HL-60 (cell line): ENCODE data around the gene MAP1A.

Experiments
- POLR2AphosphoS5 ChIP-seq: IDR thresholded peaks from 2 replicates; pipeline ENCODE4 v1.6.1; 2012; ENCODE audit warnings: low read depth
- SPI1 ChIP-seq: IDR thresholded peaks from 2 replicates; pipeline ENCODE4 v1.6.1; 2012; ENCODE audit warnings: low read depth, mild to moderate bottlenecking, borderline replicate concordance
- TF ChIP-seq, protein P1 (sequence below): IDR thresholded peaks from one replicate; pipeline ENCODE4 v1.5.1; 2011; ENCODE audit warnings: low read length, control low read depth, inconsistent platforms; ENCODE audit not compliant: insufficient read depth

GRCh38 chr15:43493703-43494472 is 23.5 kb upstream of the MAP1A start:
- TF ChIP-seq, protein P1, sequence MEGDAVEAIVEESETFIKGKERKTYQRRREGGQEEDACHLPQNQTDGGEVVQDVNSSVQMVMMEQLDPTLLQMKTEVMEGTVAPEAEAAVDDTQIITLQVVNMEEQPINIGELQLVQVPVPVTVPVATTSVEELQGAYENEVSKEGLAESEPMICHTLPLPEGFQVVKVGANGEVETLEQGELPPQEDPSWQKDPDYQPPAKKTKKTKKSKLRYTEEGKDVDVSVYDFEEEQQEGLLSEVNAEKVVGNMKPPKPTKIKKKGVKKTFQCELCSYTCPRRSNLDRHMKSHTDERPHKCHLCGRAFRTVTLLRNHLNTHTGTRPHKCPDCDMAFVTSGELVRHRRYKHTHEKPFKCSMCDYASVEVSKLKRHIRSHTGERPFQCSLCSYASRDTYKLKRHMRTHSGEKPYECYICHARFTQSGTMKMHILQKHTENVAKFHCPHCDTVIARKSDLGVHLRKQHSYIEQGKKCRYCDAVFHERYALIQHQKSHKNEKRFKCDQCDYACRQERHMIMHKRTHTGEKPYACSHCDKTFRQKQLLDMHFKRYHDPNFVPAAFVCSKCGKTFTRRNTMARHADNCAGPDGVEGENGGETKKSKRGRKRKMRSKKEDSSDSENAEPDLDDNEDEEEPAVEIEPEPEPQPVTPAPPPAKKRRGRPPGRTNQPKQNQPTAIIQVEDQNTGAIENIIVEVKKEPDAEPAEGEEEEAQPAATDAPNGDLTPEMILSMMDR: no peak
- no peak for TF ChIP-seq POLR2AphosphoS5
- TF ChIP-seq SPI1: no peak
